ENCODE measurements around the gene MAML3.

GRCh38 chr4:139776235-139776634, 377.7 kb downstream of the MAML3 start:
- TF ChIP-seq CTCF (IDR thresholded peaks at IDR 0.05; ENCODE audit: insufficient read depth, low read length) = no peak
- TF ChIP-seq GABPA (IDR thresholded peaks at IDR 0.05; ENCODE audit: low read depth) = no peak

All from HL-60 (cell line).